Measurements from ENCODE around the gene CRHR1. TPM values are rescaled to one million over a fixed set of nuclear protein-coding genes. Genes with fewer than 3 reads are reported as not detected.

CRHR1 gene
- total and polyA plus RNA-seq, 4 donors: not detected

DNA sequence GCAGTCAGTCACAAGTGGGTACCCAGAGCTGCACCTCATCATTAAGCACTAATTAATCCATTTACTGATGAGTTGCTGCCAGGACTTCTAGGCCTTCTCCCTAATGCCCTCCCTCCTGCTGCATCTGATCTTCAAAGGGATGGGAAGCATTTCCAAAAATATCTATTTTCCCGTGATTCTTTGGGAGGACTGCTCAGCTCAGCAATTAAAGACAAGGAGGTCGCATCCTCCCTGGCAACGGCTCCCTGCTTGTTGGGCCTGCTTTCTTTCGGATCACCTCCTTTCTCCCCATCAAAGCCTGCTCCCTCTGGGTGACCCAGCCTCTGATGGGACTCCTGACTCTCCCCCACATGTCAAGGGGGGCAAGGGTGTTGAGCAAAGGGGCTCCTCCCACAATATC lies 34.6 kb downstream of the CRHR1 start:
- no peak overlapping the region for H3K9ac ChIP-seq (ENCODE audit: insufficient read depth in 1 of 2, low read length in 2 of 2)
- no peak overlapping the region for H3K27ac ChIP-seq (ENCODE audit: low read depth in 1 of 2, low read length in 1 of 2)
- WGBS, 2 donors: 71 to 84% methylated on average over 4 of the region's 4 CpGs
- peaks cover 0 to 2% (median 0%) of the 10 kb centered on the region in 5 donors for H3K4me1 ChIP-seq (ENCODE audit: control insufficient read depth in 5 of 5, insufficient read depth in 5 of 5, low read length in 5 of 5)
- TF ChIP-seq, protein P1, sequence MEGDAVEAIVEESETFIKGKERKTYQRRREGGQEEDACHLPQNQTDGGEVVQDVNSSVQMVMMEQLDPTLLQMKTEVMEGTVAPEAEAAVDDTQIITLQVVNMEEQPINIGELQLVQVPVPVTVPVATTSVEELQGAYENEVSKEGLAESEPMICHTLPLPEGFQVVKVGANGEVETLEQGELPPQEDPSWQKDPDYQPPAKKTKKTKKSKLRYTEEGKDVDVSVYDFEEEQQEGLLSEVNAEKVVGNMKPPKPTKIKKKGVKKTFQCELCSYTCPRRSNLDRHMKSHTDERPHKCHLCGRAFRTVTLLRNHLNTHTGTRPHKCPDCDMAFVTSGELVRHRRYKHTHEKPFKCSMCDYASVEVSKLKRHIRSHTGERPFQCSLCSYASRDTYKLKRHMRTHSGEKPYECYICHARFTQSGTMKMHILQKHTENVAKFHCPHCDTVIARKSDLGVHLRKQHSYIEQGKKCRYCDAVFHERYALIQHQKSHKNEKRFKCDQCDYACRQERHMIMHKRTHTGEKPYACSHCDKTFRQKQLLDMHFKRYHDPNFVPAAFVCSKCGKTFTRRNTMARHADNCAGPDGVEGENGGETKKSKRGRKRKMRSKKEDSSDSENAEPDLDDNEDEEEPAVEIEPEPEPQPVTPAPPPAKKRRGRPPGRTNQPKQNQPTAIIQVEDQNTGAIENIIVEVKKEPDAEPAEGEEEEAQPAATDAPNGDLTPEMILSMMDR (IDR thresholded peaks at IDR 0.05; ENCODE audit: control extremely low read depth, extremely low read depth): no peak
- H3K9me3 ChIP-seq (ENCODE audit: control insufficient read depth in 4 of 4, insufficient read depth in 3 of 4, low read length in 3 of 4): no peaks in the 10 kb centered on the region
- no peaks in the 10 kb centered on the region for H3K36me3 ChIP-seq (ENCODE audit: control insufficient read depth in 4 of 4, insufficient read depth in 4 of 4, low read length in 4 of 4)
- ATAC-seq (ENCODE audit: insufficient read depth, low FRiP score) (no peak), DNase-seq (no peak)
- H3K4me3 ChIP-seq: no peak overlapping the region
- H3K27me3 ChIP-seq (ENCODE audit: control insufficient read depth in 3 of 3, insufficient read depth in 3 of 3, low read length in 2 of 3): peaks cover 0 to 8% (median 0%) of the 10 kb centered on the region in 3 donors

DNA sequence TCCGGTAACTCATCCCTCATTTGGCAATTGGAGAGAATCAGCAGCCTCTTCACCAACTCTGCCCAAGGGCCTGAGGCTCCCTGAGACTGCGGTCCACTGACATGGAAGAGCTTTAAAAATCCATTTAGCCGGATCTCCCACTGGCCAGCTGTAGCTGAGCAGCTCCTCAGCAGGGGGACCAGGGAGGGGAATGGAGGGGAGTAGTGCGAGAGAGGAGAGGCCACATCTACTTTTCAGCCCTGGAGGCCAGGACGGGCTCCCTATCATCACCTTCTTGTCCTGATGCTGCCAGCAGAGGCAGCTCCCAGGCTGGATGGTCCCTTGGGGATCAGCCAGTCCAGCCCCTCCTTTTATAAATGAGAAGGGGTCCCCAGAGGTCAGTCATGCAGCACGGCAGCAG lies 35.5 kb downstream of the CRHR1 start:
- TF ChIP-seq, protein P1 (IDR thresholded peaks at IDR 0.05; ENCODE audit: control extremely low read depth, extremely low read depth): no peak
- H3K4me1 ChIP-seq (ENCODE audit: control insufficient read depth in 5 of 5, insufficient read depth in 5 of 5, low read length in 5 of 5): peaks cover 0 to 2% (median 0%) of the 10 kb centered on the region in 5 donors
- 80 to 84% methylated on average over 6 of the region's 6 CpGs for WGBS, 2 donors
- no peak overlapping the region for H3K9ac ChIP-seq (ENCODE audit: insufficient read depth in 1 of 2, low read length in 2 of 2)
- DNase-seq: no peak
- H3K27me3 ChIP-seq (ENCODE audit: control insufficient read depth in 3 of 3, insufficient read depth in 3 of 3, low read length in 2 of 3): peaks cover 0 to 8% (median 0%) of the 10 kb centered on the region in 3 donors
- H3K4me3 ChIP-seq: no peak overlapping the region
- no peak overlapping the region for H3K27ac ChIP-seq (ENCODE audit: low read depth in 1 of 2, low read length in 1 of 2)
- H3K9me3 ChIP-seq (ENCODE audit: control insufficient read depth in 4 of 4, insufficient read depth in 3 of 4, low read length in 3 of 4): no peaks in the 10 kb centered on the region
- no peaks in the 10 kb centered on the region for H3K36me3 ChIP-seq (ENCODE audit: control insufficient read depth in 4 of 4, insufficient read depth in 4 of 4, low read length in 4 of 4)
- no peak for ATAC-seq (ENCODE audit: insufficient read depth, low FRiP score)

DNA sequence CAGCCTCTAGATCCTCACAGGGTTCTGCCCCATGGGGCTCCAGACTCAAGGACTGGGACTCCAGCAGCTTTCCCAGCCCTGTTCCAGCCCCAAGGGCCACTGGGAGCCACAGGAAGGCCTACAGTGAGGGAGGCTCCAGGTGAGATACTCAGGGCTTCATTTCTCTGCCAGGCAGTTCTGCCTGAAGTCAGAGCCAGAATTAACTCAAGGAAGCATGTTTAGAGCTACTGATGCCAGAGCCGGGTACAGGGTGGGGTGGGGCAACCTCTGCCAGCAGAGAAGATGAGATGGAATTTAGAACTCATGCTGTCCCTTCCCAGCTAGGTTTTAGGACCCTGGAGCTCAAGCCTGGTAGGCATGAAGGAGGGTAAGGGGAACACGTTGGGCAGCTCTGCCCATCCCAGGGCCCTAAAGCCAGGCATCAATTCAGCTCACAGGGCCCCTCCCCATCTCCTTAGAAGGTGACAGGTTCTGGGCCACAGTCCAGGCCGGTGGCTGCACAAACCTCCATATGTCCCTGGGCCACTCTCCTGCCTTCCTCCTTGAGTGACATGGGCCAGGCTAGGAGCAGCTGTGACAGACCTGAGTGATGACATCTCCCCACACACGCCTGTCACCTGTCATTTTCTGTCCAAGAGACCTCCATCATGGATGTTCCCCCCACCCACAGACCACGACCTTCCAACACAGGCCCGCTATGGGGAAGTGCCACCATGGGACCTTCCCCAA lies 36.1 kb downstream of the CRHR1 start:
- no peak overlapping the region for H3K27ac ChIP-seq (ENCODE audit: low read depth in 1 of 2, low read length in 1 of 2)
- no peak overlapping the region for H3K9ac ChIP-seq (ENCODE audit: insufficient read depth in 1 of 2, low read length in 2 of 2)
- TF ChIP-seq, protein P1 (IDR thresholded peaks at IDR 0.05; ENCODE audit: control extremely low read depth, extremely low read depth): no peak
- 53 to 57% methylated on average over 6 of the region's 6 CpGs for WGBS, 2 donors
- H3K4me1 ChIP-seq (ENCODE audit: control insufficient read depth in 5 of 5, insufficient read depth in 5 of 5, low read length in 5 of 5): peaks cover 0 to 2% (median 0%) of the 10 kb centered on the region in 5 donors
- ATAC-seq (ENCODE audit: insufficient read depth, low FRiP score) (no peak), DNase-seq (no peak)
- H3K9me3 ChIP-seq (ENCODE audit: control insufficient read depth in 4 of 4, insufficient read depth in 3 of 4, low read length in 3 of 4): no peaks in the 10 kb centered on the region
- peaks cover 0 to 8% (median 0%) of the 10 kb centered on the region in 3 donors for H3K27me3 ChIP-seq (ENCODE audit: control insufficient read depth in 3 of 3, insufficient read depth in 3 of 3, low read length in 2 of 3)
- H3K36me3 ChIP-seq (ENCODE audit: control insufficient read depth in 4 of 4, insufficient read depth in 4 of 4, low read length in 4 of 4): no peaks in the 10 kb centered on the region
- no peak overlapping the region for H3K4me3 ChIP-seq

All from lung (tissue), 12 donors.